ENCODE results near the gene ARR3.

The ARR3 gene

DNA sequence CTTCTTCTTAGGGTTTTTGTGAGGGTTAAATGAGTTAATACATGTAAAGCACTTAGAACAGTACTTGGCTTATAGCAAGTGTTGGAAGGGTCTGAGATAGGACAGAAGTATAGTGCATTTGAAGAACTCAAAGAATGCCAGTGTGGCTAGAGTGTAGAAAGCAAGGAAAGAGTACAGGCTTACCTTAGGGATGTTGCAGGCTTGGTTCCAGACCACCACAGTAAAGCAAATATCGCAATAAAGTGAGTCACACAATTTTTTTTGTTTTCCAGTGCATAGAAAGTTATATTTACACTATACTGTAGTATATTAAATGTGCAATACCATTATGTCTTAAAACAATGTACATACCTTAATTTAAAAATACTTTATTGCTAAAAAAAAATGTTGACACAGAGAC, 63.0 kb downstream of the ARR3 start:
- Histone ChIP-seq H3K4me1 (ENCODE audit: insufficient read depth, poor library complexity, severe bottlenecking) (no peaks in the 10 kb centered on the region), H3K36me3 (ENCODE audit: low read depth) (peaks cover 15% of the 10 kb centered on the region), H3K27ac (ENCODE audit: poor library complexity, severe bottlenecking) (no peak overlapping the region), H3K27me3 (ENCODE audit: insufficient read depth, poor library complexity, severe bottlenecking) (no peaks in the 10 kb centered on the region), H3K4me3 (ENCODE audit: severe bottlenecking) (no peak overlapping the region), H3K9me3 (ENCODE audit: severe bottlenecking) (no peaks in the 10 kb centered on the region)
- TF ChIP-seq, protein P1, sequence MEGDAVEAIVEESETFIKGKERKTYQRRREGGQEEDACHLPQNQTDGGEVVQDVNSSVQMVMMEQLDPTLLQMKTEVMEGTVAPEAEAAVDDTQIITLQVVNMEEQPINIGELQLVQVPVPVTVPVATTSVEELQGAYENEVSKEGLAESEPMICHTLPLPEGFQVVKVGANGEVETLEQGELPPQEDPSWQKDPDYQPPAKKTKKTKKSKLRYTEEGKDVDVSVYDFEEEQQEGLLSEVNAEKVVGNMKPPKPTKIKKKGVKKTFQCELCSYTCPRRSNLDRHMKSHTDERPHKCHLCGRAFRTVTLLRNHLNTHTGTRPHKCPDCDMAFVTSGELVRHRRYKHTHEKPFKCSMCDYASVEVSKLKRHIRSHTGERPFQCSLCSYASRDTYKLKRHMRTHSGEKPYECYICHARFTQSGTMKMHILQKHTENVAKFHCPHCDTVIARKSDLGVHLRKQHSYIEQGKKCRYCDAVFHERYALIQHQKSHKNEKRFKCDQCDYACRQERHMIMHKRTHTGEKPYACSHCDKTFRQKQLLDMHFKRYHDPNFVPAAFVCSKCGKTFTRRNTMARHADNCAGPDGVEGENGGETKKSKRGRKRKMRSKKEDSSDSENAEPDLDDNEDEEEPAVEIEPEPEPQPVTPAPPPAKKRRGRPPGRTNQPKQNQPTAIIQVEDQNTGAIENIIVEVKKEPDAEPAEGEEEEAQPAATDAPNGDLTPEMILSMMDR (IDR thresholded peaks at IDR 0.05; ENCODE audit: poor library complexity, severe bottlenecking) = no peak
- ATAC-seq (ENCODE audit: low read depth) = no peak
- DNase-seq (ENCODE audit: low spot score) = no peak

Data from RWPE2 (cell line).